ENCODE results near the gene RPA3.

Gene RPA3

DNA sequence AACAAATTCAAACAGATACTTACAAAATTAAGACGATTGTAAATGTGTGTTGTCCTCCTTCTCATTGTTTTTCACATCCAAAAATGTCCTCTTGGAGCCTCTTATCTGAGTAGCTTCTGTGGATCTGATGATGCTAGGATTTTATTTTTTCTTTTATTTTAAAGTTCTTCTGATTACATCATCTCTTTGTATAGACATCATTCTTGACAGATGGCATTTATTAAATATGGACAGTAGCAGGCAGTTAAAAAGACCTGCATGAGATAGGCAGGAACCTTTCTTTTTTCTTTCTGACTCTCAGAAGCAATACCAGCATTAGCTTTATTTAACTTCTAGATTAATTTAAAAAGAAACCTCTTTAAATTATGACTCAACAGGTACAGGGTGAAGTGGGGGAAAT lies at the start of gene RPA3:
Gene RPA3, minus strand, starts transcription at position 116 of the 400 bp plus-strand sequence. CDS start 78,189 bp downstream, outside the sequence.
- no peak for DNase-seq (ENCODE audit: low read depth in 1 of 2, low spot score in 1 of 2)

- DNase-seq (ENCODE audit: low read depth in 1 of 2, low spot score in 1 of 2) = no peak
Observed at GRCh38 chr7:7766671-7767070, 48.3 kb upstream of the RPA3 start.

DNA sequence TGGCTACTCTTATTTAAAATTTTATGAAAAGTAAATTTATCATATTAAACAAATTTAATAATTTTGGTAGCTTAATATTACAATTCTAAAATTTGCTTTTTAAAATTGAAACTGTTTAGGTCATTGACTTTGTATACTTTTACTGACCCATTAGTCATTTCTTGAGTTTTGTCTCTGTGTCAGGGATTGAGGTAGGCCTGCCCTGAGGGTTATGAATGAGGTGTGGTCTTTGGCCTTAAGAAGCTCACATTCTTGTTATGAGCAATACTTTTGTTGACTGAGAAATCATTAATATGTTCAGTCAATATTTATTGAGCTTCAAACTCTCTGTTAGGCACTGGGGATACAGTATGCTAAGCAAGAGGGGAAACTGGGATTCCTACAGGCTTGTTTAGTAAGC lies 47.0 kb upstream of the RPA3 start:
- no peak for DNase-seq (ENCODE audit: low read depth in 1 of 2, low spot score in 1 of 2)

DNA sequence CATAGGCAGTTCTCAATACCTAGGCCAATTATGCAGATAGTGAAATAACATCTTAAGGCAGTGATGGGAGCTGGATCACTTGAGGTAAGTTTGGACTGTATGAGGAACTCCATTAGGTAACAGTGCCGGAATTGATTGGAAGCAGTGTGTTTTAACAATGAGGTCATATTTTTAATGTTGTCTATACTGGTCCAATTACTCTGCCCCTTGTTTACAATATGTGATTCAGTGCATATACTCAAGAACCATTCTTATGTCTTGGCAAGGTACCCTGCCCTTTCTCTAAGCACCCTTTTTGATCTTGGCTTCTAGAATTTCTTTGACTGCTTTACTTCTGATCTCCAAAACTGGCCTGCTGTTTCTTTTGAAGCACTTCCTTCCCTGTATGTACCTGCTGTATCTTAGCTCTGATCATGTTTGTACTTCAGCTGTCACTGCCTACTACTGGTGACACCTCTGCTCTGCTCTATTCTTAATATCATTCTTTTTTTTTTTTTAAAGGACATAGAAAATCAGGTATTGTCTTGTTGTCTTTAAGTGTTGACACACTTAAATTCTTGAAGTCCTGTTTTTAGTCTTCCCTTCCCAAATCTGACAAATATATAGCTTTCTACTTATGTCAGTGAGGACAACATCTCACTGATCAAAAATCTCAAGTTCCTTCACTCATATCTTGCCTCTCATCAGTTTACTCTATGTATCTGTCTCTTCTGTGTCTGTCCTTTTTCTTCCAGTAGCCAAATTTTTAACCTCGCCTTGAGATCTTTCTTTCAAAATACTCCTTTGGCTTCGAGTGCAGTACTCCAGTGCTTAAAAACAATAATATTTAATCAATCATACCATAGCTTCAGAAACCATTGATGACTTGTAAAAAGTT lies 46.4 kb upstream of the RPA3 start:
- no peak for DNase-seq (ENCODE audit: low read depth in 1 of 2, low spot score in 1 of 2)

DNA sequence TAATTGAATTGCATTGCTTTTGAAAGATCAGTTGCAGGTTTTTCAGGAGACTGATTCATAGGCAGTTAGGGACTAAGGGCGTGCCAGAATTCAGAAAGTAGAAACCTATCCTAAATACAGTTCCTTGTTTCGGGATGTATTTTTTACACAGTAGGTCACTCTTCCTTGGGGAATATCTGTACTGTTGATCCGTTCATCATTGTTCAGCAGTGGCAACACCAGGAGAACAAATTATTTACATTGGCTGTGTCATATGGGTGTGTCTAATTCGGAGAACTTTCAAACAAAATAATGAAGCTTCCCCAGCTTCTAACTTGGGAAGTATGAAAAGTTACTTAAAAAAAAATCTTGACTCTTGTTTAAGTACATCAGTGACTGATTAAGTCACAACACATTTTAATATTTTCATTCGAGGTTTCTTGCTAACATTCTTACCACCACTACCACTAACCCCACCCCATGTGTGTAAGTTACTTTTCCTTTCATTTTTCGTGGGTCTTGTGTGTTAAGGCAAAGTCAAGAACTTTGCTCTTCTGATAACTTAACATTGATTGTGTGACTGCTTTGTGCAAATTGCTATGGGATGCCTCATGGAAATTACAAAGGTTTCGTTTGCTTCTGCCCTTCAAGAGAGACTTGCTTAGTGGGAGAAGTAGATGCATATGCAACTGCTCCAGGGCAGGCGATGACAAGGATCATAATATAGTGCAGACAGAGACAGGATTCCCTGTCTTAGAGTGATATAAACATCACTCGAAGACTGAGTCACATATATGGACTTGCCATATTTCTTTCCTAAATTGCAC lies 43.8 kb upstream of the RPA3 start:
- DNase-seq (ENCODE audit: low read depth in 1 of 2, low spot score in 1 of 2) = no peak

- no peak for DNase-seq (ENCODE audit: low read depth in 1 of 2, low spot score in 1 of 2)
Observed at GRCh38 chr7:7761340-7761973, 43.0 kb upstream of the RPA3 start.

DNA sequence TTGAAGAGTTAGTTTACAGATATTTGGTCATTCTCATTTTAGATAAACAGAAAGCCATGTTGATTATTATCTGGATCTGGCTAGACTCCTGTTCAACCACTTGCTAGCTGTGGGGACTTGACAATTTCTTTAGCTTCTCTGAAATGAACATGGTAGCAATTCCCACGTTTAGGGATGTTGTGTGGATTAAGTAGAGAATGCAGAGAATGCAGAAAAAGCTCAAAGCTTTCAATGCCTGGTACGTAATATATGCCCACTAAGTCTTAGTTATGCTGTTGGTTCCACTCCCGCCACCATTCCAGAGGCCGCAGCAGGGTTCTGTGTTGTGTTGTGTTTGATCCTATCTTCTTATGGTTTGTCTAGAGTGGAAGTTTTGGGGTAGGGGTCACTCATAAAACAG lies 39.2 kb upstream of the RPA3 start:
- no peak for DNase-seq (ENCODE audit: low read depth in 1 of 2, low spot score in 1 of 2)

- no peak for DNase-seq (ENCODE audit: low read depth in 1 of 2, low spot score in 1 of 2)
Observed at GRCh38 chr7:7756577-7756976, 38.2 kb upstream of the RPA3 start.

GRCh38 chr7:7751243-7752092 lies 33.1 kb upstream of the RPA3 start:
- DNase-seq (ENCODE audit: low read depth in 1 of 2, low spot score in 1 of 2) = no peak

- DNase-seq (ENCODE audit: low read depth in 1 of 2, low spot score in 1 of 2) = no peak
Observed at GRCh38 chr7:7750571-7751242, 32.3 kb upstream of the RPA3 start.

DNA sequence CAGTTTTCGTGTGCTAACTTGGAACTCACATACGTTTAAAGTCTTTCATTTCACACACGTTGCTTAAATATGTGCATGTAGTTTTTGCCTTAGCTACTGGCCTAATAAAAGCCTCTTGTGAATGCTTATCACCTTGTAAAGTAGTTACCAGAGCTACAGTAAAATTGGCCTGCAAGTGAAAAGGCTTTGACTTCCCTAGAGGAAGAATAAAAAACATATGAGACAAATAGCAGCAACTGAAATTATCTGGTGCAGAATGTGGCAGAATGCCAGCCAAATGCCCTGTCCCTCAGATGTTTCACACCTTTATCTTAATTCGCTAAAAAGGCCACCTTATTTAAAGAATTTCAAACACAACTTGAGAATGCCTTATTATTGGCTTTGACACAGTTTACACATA lies 28.1 kb upstream of the RPA3 start:
- no peak for DNase-seq (ENCODE audit: low read depth in 1 of 2, low spot score in 1 of 2)

DNA sequence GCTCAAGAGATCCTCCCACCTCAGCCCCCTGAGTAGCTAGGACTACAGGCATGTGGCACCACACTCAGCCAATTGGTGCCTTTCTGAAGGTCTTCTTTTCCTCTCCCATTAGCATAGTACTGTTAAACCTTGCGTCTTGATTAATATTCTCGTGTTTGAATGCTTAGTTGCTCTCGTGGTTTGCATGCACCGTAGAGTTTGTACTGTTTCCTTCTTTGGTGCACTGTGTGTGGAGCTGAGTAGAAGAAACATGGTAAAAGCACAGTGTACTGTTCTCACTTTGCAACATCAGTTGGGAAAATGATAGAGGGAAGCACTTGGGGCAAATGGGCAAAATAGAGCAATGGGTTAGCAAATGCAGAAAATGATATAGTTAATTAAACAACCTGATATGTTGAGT lies 27.6 kb upstream of the RPA3 start:
- DNase-seq (ENCODE audit: low read depth in 1 of 2, low spot score in 1 of 2) = no peak

- no peak for DNase-seq (ENCODE audit: low read depth in 1 of 2, low spot score in 1 of 2)
Observed at GRCh38 chr7:7745258-7745657, 26.9 kb upstream of the RPA3 start.

DNA sequence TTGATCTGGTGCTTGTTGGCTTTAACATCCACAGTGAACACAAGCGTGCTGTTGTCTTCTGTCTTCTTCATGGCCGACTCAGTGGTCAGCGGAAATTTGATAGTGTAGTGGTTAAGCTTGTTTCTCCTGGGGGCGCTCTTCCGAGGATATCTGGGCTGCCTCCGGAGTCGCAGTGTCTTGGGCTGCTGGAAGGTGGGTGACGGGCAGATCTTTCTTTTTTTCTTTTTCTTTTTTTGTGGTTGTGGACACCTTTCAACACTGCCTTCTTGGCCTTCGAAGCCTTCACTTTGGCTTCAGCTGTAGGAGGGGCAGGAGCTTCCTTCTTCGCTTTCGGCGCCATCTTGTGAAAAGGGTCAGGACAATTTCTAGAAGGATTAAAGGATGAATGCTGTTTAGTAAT lies 23.8 kb upstream of the RPA3 start:
- DNase-seq (ENCODE audit: low read depth in 1 of 2, low spot score in 1 of 2) = no peak

DNA sequence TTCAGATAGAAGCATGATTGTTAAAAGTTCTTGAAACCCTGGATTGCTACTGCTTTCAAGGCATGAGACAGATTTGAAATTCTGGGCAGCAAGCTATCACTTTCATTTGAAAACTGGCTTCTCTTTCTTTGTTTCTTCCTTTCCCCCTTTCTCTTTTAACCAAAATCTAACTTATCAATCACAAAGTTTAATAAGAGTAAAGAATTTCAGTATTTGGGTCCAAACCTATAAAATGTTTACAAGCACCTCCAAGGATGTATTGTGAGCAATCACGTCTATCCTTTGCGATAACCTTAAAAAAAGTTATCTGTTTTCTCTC lies 21.6 kb upstream of the RPA3 start:
- DNase-seq (ENCODE audit: low read depth in 1 of 2, low spot score in 1 of 2) = no peak

GRCh38 chr7:7739204-7740036 lies 21.0 kb upstream of the RPA3 start:
- DNase-seq (ENCODE audit: low read depth in 1 of 2, low spot score in 1 of 2) = no peak

GRCh38 chr7:7738622-7739021 lies 20.2 kb upstream of the RPA3 start:
- no peak for DNase-seq (ENCODE audit: low read depth in 1 of 2, low spot score in 1 of 2)

DNA sequence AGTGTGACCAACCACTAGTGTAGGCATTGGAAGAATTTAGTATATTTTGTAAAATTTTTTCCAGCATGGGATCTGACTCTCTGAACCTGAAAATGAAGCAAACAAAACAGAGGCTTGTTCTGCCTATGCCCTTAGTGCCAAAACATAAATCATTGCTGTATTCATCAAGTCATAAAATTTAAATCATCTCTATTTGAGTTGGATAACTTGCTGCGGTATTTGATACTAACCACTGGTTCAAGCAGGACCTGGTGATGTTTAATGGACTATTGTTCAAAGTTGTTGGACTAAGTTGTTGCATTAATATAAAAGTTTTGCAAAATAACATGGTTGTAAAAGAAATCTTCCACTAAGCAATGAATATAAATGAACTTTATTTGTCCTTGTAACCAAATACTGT lies 19.8 kb upstream of the RPA3 start:
- DNase-seq (ENCODE audit: low read depth in 1 of 2, low spot score in 1 of 2) = no peak

DNA sequence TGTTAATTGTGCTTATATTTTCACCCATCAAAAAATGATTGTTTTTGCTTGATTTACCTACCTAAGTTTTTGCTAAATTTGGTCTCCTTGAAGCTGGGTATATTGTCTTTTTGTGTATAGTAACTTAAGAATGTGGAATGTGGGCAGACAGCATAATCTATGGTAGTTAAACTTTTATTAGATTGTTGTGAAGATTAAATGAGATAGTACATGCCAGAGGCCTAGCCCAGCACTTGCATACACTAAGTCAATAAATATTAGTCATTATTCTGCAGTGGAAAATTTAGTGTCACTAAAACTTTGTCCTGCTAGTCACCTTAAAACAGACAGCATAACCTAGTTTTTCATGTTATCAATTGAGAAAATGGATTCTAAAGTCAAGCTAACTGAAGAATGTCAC lies 19.3 kb upstream of the RPA3 start:
- no peak for DNase-seq (ENCODE audit: low read depth in 1 of 2, low spot score in 1 of 2)

DNA sequence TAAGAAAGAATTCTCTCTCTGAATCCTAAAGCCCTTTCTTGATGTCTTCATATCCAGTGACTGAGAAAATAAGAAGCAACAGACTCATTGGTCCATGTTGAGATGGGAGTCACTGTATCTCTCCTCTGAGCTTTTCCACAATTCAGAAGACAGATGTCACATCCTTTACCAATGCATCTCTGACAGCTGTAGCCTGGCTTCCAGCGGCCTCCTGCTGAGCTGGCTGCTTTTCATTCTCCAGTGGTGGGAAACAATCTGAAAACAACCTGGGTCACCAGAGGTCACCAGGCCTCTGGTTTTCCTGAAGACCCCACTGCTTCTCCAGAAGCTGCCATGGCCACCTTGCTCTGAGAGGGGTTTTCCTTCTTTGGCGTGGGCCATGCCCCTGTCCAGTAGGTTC lies 18.3 kb upstream of the RPA3 start:
- DNase-seq (ENCODE audit: low read depth in 1 of 2, low spot score in 1 of 2) = no peak
